Testis (tissue), 2 donors: ENCODE data around the gene PNMA1.

ENCODE experiments used
- POLR2A ChIP-seq: fragments of 450-650 bp; IDR thresholded peaks from one replicate; pipeline ENCODE4 v1.6.1; 2017; ENCODE audit warnings: antibody characterized with exemption, mild to moderate bottlenecking, moderate library complexity
- TF ChIP-seq, protein P1 (sequence below), 3 experiments: fragments of 450-650 bp in 2 of 3; fragments of 200-600 bp in 1 of 3; sonication (generic) in 1 of 3; IDR thresholded peaks; one replicate each; pipeline ENCODE4 v1.5.1; 2016 to 2019; ENCODE audit warnings: antibody characterized with exemption in 3 of 3, mild to moderate bottlenecking in 2 of 3, moderate library complexity in 1 of 3

DNA sequence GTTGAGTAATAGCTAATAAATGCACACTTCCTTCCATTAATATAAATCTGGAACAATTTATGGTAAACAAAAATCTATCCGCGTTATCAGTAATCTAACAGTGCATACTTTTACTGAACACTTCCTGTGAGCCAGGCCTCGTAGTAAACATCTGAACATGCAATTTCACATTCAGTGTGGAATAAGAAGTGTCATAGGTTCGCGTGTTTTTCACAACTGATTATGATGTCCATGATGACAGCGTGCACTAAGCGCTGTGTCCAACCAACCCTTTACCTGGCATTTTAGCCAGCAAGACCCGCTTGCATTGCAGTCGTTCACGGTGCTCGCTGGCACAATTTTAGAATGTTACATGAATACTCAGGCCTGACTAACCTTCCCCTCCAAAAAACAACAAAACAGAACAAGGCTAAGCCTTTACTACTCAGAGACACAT lies 2.1 kb downstream of the PNMA1 start:
- no peak for TF ChIP-seq POLR2A
- TF ChIP-seq, protein P1, sequence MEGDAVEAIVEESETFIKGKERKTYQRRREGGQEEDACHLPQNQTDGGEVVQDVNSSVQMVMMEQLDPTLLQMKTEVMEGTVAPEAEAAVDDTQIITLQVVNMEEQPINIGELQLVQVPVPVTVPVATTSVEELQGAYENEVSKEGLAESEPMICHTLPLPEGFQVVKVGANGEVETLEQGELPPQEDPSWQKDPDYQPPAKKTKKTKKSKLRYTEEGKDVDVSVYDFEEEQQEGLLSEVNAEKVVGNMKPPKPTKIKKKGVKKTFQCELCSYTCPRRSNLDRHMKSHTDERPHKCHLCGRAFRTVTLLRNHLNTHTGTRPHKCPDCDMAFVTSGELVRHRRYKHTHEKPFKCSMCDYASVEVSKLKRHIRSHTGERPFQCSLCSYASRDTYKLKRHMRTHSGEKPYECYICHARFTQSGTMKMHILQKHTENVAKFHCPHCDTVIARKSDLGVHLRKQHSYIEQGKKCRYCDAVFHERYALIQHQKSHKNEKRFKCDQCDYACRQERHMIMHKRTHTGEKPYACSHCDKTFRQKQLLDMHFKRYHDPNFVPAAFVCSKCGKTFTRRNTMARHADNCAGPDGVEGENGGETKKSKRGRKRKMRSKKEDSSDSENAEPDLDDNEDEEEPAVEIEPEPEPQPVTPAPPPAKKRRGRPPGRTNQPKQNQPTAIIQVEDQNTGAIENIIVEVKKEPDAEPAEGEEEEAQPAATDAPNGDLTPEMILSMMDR (IDR thresholded peaks at IDR 0.05), result no peak
